Caco-2 (cell line): ENCODE data around the gene MYT1. TPM values are rescaled to one million over a fixed set of nuclear protein-coding genes. Genes with fewer than 3 reads are reported as not detected.
"Not testable (repeated sequence)": the region's sequence is repeated elsewhere in the genome, so short reads cannot be mapped to it uniquely, and the experiment has no call there.

Experiments used
- BruUV-seq: library from RNA; stranded (reverse); fragments of 400-500 nt; replicated peaks from 2 replicates; lab custom pipeline; 2021; lab: Mats Ljungman, UMichigan
- CTCF ChIA-PET: fragments of 300-600 bp; sonication (Branson Sonifier 250); formaldehyde crosslinking; loops from one replicate; lab custom pipeline; 2022; ENCODE audit warnings: antibody characterized with exemption; lab: Charles Lee
- POLR2A ChIA-PET: fragments of 300-600 bp; sonication (Branson Sonifier 250); formaldehyde crosslinking; loops from one replicate; lab custom pipeline; 2022; ENCODE audit warnings: antibody characterized with exemption; lab: Charles Lee
- DNase-seq, 2 experiments: peaks; one replicate each; pipeline versions ENCODE4 v3.0.0 to v3.0.0-alpha.2; 2020 to 2022
- H3K27me3 ChIP-seq: replicated peaks from 2 replicates; pipeline ENCODE4 v1.6.0; 2011; ENCODE audit warnings: low read length; ENCODE audit not compliant: control insufficient read depth, insufficient read depth
- H3K36me3 ChIP-seq: 2 replicates; pipeline ENCODE4 v1.5.1; 2011; ENCODE audit warnings: low read length; ENCODE audit not compliant: control insufficient read depth, insufficient read depth
- H3K4me1 ChIP-seq: fragments of 250-450 bp; sonication (Bioruptor Pico); 2 replicates; pipeline ENCODE4 v1.5.1; 2020; ENCODE audit warnings: mild to moderate bottlenecking
- H3K4me3 ChIP-seq: 2 replicates; pipeline ENCODE4 v1.5.1; 2011; ENCODE audit warnings: low read depth, mild to moderate bottlenecking, control low read depth, low read length
- H3K9me3 ChIP-seq: fragments of 250-450 bp; sonication (Bioruptor Pico); 2 replicates; pipeline ENCODE4 v1.5.1; 2020; ENCODE audit warnings: mild to moderate bottlenecking, moderate library complexity
- H3K27ac Mint-ChIP-seq: one replicate; pipeline ENCODE4 v1.8.0; 2022; ENCODE audit warnings: mixed read lengths; ENCODE audit not compliant: unreplicated experiment
- H3K27me3 Mint-ChIP-seq: one replicate; pipeline ENCODE4 v1.8.0; 2022; ENCODE audit warnings: mixed read lengths; ENCODE audit not compliant: insufficient read depth, unreplicated experiment
- H3K36me3 Mint-ChIP-seq: one replicate; pipeline ENCODE4 v1.8.0; 2022; ENCODE audit warnings: mild to moderate bottlenecking, mixed read lengths; ENCODE audit not compliant: insufficient read depth, unreplicated experiment
- H3K4me1 Mint-ChIP-seq: one replicate; pipeline ENCODE4 v1.8.0; 2022; ENCODE audit warnings: low read depth, mixed read lengths; ENCODE audit not compliant: unreplicated experiment
- H3K4me3 Mint-ChIP-seq: one replicate; pipeline ENCODE4 v1.8.0; 2022; ENCODE audit warnings: mild to moderate bottlenecking, moderate library complexity, mixed read lengths; ENCODE audit not compliant: unreplicated experiment
- H3K9me3 Mint-ChIP-seq: one replicate; pipeline ENCODE4 v1.8.0; 2022; ENCODE audit warnings: mixed read lengths; ENCODE audit not compliant: unreplicated experiment
- CTCF ChIP-seq, 2 experiments: fragments of 200-600 bp in 1 of 2; IDR thresholded peaks; 1 replicate in 1 of 2; 2 replicates in 1 of 2; pipeline versions ENCODE4 v1.5.1 to v1.8.0; 2011 to 2022; ENCODE audit warnings: antibody characterized with exemption in 1 of 2, control low read depth in 1 of 2, inconsistent platforms in 1 of 2, low read depth in 1 of 2, low read length in 1 of 2, mild to moderate bottlenecking in 1 of 2, moderate library complexity in 1 of 2; ENCODE audit not compliant: insufficient read depth in 1 of 2, severe bottlenecking in 1 of 2, unreplicated experiment in 1 of 2
- intact Hi-C: fragments of 100-400 bp; cut with micrococcal nuclease; formaldehyde crosslinking; loops from one replicate; pipeline ENCODE4 v1.10.0; 2022; ENCODE audit not compliant: unreplicated experiment
- total RNA-seq: library from RNA; stranded (reverse); gene quantifications from 2 replicates; pipeline ENCODE4 v1.2.3, GENCODE V29; 2022

The MYT1 gene
- total RNA-seq, 1 experiment from 2014 or later, result 0.25 TPM

- Histone ChIP-seq H3K27me3 (no peaks in the 10 kb centered on the region), H3K4me1 (peaks cover 8% of the 10 kb centered on the region; the same call in 1 of the 2 replicates), H3K9me3 (peaks cover 10% of the 10 kb centered on the region), H3K36me3 (no peaks in the 10 kb centered on the region), H3K4me3 (no peak overlapping the region)
- intact Hi-C loops, result no loop called here
- Mint-ChIP-seq H3K36me3 (no peaks in the 10 kb centered on the region), H3K9me3 (peaks cover 17% of the 10 kb centered on the region), H3K4me1 (no peaks in the 10 kb centered on the region), H3K27me3 (no peaks in the 10 kb centered on the region), H3K4me3 (no peak overlapping the region), H3K27ac (no peak overlapping the region)
- CTCF ChIA-PET, result no interaction called here
- TF ChIP-seq CTCF (IDR thresholded peaks at IDR 0.05; ENCODE audit: insufficient read depth in 1 of 2, low read depth in 1 of 2, low read length in 1 of 2, severe bottlenecking in 1 of 2, unreplicated experiment in 1 of 2), result no peak
- POLR2A ChIA-PET, result no interaction called here
- no peak for DNase-seq
- BruUV-seq, result no TSS peak
These were observed 70.1 kb downstream of the MYT1 start for GRCh38 chr20:64234291-64234791.

GRCh38 chr20:64234921-64235565 lies 70.8 kb downstream of the MYT1 start:
- BruUV-seq, intact Hi-C loops, H3K4me3 Mint-ChIP-seq, H3K27me3 Mint-ChIP-seq, H3K36me3 ChIP-seq, H3K4me1 ChIP-seq, POLR2A ChIA-PET, H3K4me3 ChIP-seq, CTCF ChIA-PET, DNase-seq, H3K4me1 Mint-ChIP-seq, H3K27ac Mint-ChIP-seq, H3K36me3 Mint-ChIP-seq, H3K9me3 ChIP-seq, H3K27me3 ChIP-seq: not testable (repeated sequence)
- H3K9me3 Mint-ChIP-seq, result peaks cover 17% of the 10 kb centered on the region

- CTCF ChIA-PET, result no interaction called here
- Mint-ChIP-seq H3K36me3 (no peaks in the 10 kb centered on the region), H3K4me1 (no peaks in the 10 kb centered on the region), H3K27ac (no peak overlapping the region), H3K9me3 (peaks cover 17% of the 10 kb centered on the region), H3K4me3 (no peak overlapping the region), H3K27me3 (no peaks in the 10 kb centered on the region)
- intact Hi-C loops, result no loop called here
- Histone ChIP-seq H3K36me3 (no peaks in the 10 kb centered on the region), H3K4me1 (peaks cover 3% of the 10 kb centered on the region; the same call in 1 of the 2 replicates), H3K4me3 (no peak overlapping the region), H3K27me3 (no peaks in the 10 kb centered on the region), H3K9me3 (peaks cover 10% of the 10 kb centered on the region)
- TF ChIP-seq CTCF (IDR thresholded peaks at IDR 0.05; ENCODE audit: insufficient read depth in 1 of 2, low read depth in 1 of 2, low read length in 1 of 2, severe bottlenecking in 1 of 2, unreplicated experiment in 1 of 2), result no peak
- DNase-seq, result peak in 1 of 2 experiments; percentile 36
- no TSS peak for BruUV-seq
- POLR2A ChIA-PET, result no interaction called here
These were observed 72.2 kb downstream of the MYT1 start for GRCh38 chr20:64236137-64237088.
